Left lung (tissue), 14 donors: ENCODE results near the gene RRP7A. TPM values are rescaled to one million over a fixed set of nuclear protein-coding genes. Genes with fewer than 3 reads are reported as not detected.
"Not testable (repeated sequence)": the region's sequence is repeated elsewhere in the genome, so short reads cannot be mapped to it uniquely, and the experiment has no call there.

ENCODE experiments used
- ATAC-seq: fragments of 200-7000 bp; cut with Tn5 transposase; one replicate; pipeline ENCODE4 v1.9.1; 2020; ENCODE audit warnings: moderate library complexity
- DNase-seq, 4 donors: peaks; one replicate each; pipeline ENCODE4 v3.0.0-alpha.2; 2013 to 2020
- H3K27ac ChIP-seq, 2 donors: fragments of 200-600 bp; sonication (generic) in 1 of 2; one replicate each; pipeline versions ENCODE4 v1.5.0 to v1.8.0; 2020 to 2021
- H3K27me3 ChIP-seq, 2 donors: fragments of 200-600 bp; sonication (generic) in 1 of 2; one replicate each; pipeline versions ENCODE4 v1.5.0 to v1.8.0; 2020 to 2021
- H3K36me3 ChIP-seq, 2 donors: fragments of 200-600 bp; sonication (generic) in 1 of 2; one replicate each; pipeline versions ENCODE4 v1.5.0 to v1.8.0; 2020 to 2021
- H3K4me1 ChIP-seq, 2 donors: fragments of 200-600 bp; one replicate each; pipeline ENCODE4 v1.8.0; 2021
- H3K4me3 ChIP-seq, 2 donors: fragments of 200-600 bp; sonication (generic) in 1 of 2; one replicate each; pipeline versions ENCODE4 v1.5.0 to v1.8.0; 2020 to 2021; ENCODE audit warnings: mild to moderate bottlenecking in 1 of 2
- H3K9me3 ChIP-seq, 2 donors: fragments of 200-600 bp; sonication (generic) in 1 of 2; one replicate each; pipeline versions ENCODE4 v1.5.0 to v1.8.0; 2020 to 2021
- CTCF ChIP-seq, 2 donors: fragments of 200-600 bp; sonication (generic) in 1 of 2; IDR thresholded peaks; one replicate each; pipeline versions ENCODE4 v1.5.0 to v1.8.0; 2021; ENCODE audit warnings: antibody characterized with exemption in 2 of 2
- intact Hi-C, 2 donors: fragments of 100-400 bp; cut with DNase I; formaldehyde crosslinking; loops; one replicate each; pipeline versions ENCODE4 v1.11.2 to v1.14.2; 2022
- long read RNA-seq, 12 donors: library from polyadenylated mRNA in 2 of 12; unstranded in 2 of 12; transcript quantifications; one replicate each; pipeline ENCODE4 v2.0.0 and lab custom pipeline, GENCODE V29; 2019 to 2026
- polyA plus RNA-seq, 6 donors: library from polyadenylated mRNA; unstranded; fragments of 120-200 nt; gene quantifications; one replicate each; pipeline ENCODE4 v1.2.1, GENCODE V29; 2013; ENCODE audit not compliant: insufficient read length in 6 of 6
- total RNA-seq, 2 donors: library from RNA; stranded (reverse); fragmentation: NEBNext Ultra II Directional; extraction: Animal tissue kit (Norgen Biotek cat#: 25700); gene quantifications; one replicate each; pipeline ENCODE4 v1.2.1, GENCODE V29; 2021
- donor health status: DM: no; HTN: yes; CAD: no.
- donor health status: DM: no; HTN: no; CAD: no.

The RRP7A gene
- total RNA-seq: 10 to 100 TPM; 37.0 to 57.1 TPM
- 10 to 100 TPM; 25.7 to 40.8 (median 28.6) TPM for polyA plus RNA-seq
- long read RNA-seq, donor 1, transcript RRP7A-201 (7 exons, 3,801 nt): major isoform, 18 of 18 reads
- long read RNA-seq, donor 1, partial matches to known transcripts: 0 of 18 reads
- long read RNA-seq, donor 1, other reads (novel, unspliced or antisense): 0 of 18 reads
- long read RNA-seq, donor 2, transcript RRP7A-201 (7 exons, 3,801 nt): major isoform, 26 of 26 reads
- long read RNA-seq, donor 2, partial matches to known transcripts: 0 of 26 reads
- long read RNA-seq, donor 2, other reads (novel, unspliced or antisense): 0 of 26 reads
- long read RNA-seq, donor 3, transcript RRP7A-201 (7 exons, 3,801 nt): major isoform, 19 of 27 reads
- long read RNA-seq, donor 3, partial matches to known transcripts: 8 of 27 reads
- long read RNA-seq, donor 3, other reads (novel, unspliced or antisense): 0 of 27 reads
- long read RNA-seq, donor 4, transcript RRP7A-201 (7 exons, 3,801 nt): major isoform, 66 of 75 reads
- long read RNA-seq, donor 4, partial matches to known transcripts: 5 of 75 reads
- long read RNA-seq, donor 4, other reads (novel, unspliced or antisense): 4 of 75 reads
- long read RNA-seq, donor 5, transcript RRP7A-201 (7 exons, 3,801 nt): major isoform, 18 of 18 reads
- long read RNA-seq, donor 5, partial matches to known transcripts: 0 of 18 reads
- long read RNA-seq, donor 5, other reads (novel, unspliced or antisense): 0 of 18 reads
- long read RNA-seq, donor 6, transcript RRP7A-201 (7 exons, 3,801 nt): major isoform, 22 of 22 reads
- long read RNA-seq, donor 6, partial matches to known transcripts: 0 of 22 reads
- long read RNA-seq, donor 6, other reads (novel, unspliced or antisense): 0 of 22 reads
- long read RNA-seq, donor 7, transcript RRP7A-201 (7 exons, 3,801 nt): major isoform, 18 of 18 reads
- long read RNA-seq, donor 7, partial matches to known transcripts: 0 of 18 reads
- long read RNA-seq, donor 7, other reads (novel, unspliced or antisense): 0 of 18 reads
- long read RNA-seq, donor 8, transcript RRP7A-201 (7 exons, 3,801 nt): major isoform, 16 of 16 reads
- long read RNA-seq, donor 8, partial matches to known transcripts: 0 of 16 reads
- long read RNA-seq, donor 8, other reads (novel, unspliced or antisense): 0 of 16 reads
- long read RNA-seq, donor 9: 0 reads
- long read RNA-seq, donor 10, transcript RRP7A-201 (7 exons, 3,801 nt): major isoform, 141 of 152 reads
- long read RNA-seq, donor 10, partial matches to known transcripts: 2 of 152 reads
- long read RNA-seq, donor 10, other reads (novel, unspliced or antisense): 9 of 152 reads
- long read RNA-seq, donor 11, transcript RRP7A-201 (7 exons, 3,801 nt): major isoform, 23 of 23 reads
- long read RNA-seq, donor 11, partial matches to known transcripts: 0 of 23 reads
- long read RNA-seq, donor 11, other reads (novel, unspliced or antisense): 0 of 23 reads
- long read RNA-seq, donor 12, transcript RRP7A-201 (7 exons, 3,801 nt): major isoform, 26 of 26 reads
- long read RNA-seq, donor 12, partial matches to known transcripts: 0 of 26 reads
- long read RNA-seq, donor 12, other reads (novel, unspliced or antisense): 0 of 26 reads

GRCh38 chr22:42519525-42520401 lies at the start of gene RRP7A:
RRP7A (minus strand) TSS chr22:42519796; CDS start chr22:42519786, 10 bp downstream.
- H3K9me3 ChIP-seq: no peaks in the 10 kb centered on the region
- H3K27me3 ChIP-seq: no peaks in the 10 kb centered on the region
- intact Hi-C loops: no loop called here
- peak in 1 of 2 donors; percentile 18 for TF ChIP-seq CTCF (IDR thresholded peaks at IDR 0.05)
- H3K4me3 ChIP-seq: peak within 1 kb of the TSS; percentile 93
- peaks cover 0 to 28% of the 10 kb centered on the region in 2 donors for H3K36me3 ChIP-seq
- ATAC-seq (peak; percentile 98), DNase-seq (peak; percentile 51 to 98 (median 82))
- H3K27ac ChIP-seq: peak within 1 kb of the TSS; percentile 51 to 67
- peaks cover 5 to 13% of the 10 kb centered on the region in 2 donors for H3K4me1 ChIP-seq

GRCh38 chr22:42567950-42568349 lies 48.4 kb upstream of the RRP7A start:
- DNase-seq, intact Hi-C loops, H3K4me3 ChIP-seq, H3K4me1 ChIP-seq, ATAC-seq, H3K9me3 ChIP-seq, H3K27ac ChIP-seq, H3K27me3 ChIP-seq: not testable (repeated sequence)
- H3K36me3 ChIP-seq: peaks cover 0 to 25% of the 10 kb centered on the region in 2 donors

GRCh38 chr22:42565956-42566355 lies 46.4 kb upstream of the RRP7A start:
- ATAC-seq (no peak), DNase-seq (no peak)
- Histone ChIP-seq H3K27ac (no peak overlapping the region), H3K4me1 (no peaks in the 10 kb centered on the region), H3K4me3 (no peak overlapping the region), H3K27me3 (no peaks in the 10 kb centered on the region), H3K36me3 (peaks cover 0 to 7% of the 10 kb centered on the region in 2 donors), H3K9me3 (no peaks in the 10 kb centered on the region)
- intact Hi-C loops: no loop called here
- TF ChIP-seq CTCF (IDR thresholded peaks at IDR 0.05): no peak

- ATAC-seq: no peak
- no peak for TF ChIP-seq CTCF (IDR thresholded peaks at IDR 0.05)
- intact Hi-C loops: no loop called here
- H3K4me3 ChIP-seq: no peak overlapping the region
- no peaks in the 10 kb centered on the region for H3K36me3 ChIP-seq
- H3K9me3 ChIP-seq: no peaks in the 10 kb centered on the region
- no peaks in the 10 kb centered on the region for H3K4me1 ChIP-seq
- H3K27me3 ChIP-seq: no peaks in the 10 kb centered on the region
- no peak for DNase-seq
- H3K27ac ChIP-seq: no peak overlapping the region
Observed at GRCh38 chr22:42564699-42565098, 45.1 kb upstream of the RRP7A start.

GRCh38 chr22:42563943-42564342 lies 44.3 kb upstream of the RRP7A start:
- H3K9me3 ChIP-seq, H3K4me3 ChIP-seq, H3K4me1 ChIP-seq, intact Hi-C loops, ATAC-seq, DNase-seq, H3K27ac ChIP-seq, H3K27me3 ChIP-seq, H3K36me3 ChIP-seq: not testable (repeated sequence)
